Measurements from ENCODE around the gene CLEC18A.
"Not testable (repeated sequence)": the region's sequence is repeated elsewhere in the genome, so short reads cannot be mapped to it uniquely, and the experiment has no call there.

The CLEC18A gene

DNA sequence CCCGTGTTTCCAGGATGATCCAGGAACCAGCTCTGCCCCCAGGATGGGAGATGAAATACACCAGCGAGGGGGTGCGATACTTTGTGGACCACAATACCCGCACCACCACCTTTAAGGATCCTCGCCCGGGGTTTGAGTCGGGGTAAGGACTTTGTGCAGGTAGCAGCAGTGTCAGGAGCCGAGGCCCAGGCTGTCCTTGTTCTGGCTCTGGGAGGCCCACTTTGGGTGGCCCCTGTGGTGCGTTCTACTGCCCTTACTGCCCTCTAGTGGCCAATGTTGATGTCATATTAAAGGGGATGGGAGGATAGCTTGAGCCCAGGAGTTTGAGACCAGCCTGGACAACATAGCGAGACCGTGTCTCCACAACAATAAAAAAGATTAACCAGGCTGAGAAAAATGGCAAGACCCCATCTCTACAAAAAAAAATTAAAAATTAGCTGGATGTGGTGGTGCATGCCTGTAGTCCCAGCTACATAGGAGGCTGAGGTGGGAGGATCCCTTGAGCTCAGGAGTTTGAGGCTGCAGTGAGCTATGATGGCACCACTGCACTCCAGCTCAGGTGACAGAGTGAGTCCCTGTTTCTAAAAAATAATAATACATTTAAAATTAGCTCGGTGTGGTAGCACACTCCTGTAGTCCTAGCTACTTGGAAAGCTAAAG lies 20.9 kb upstream of the CLEC18A start:
- DNase-seq (ENCODE audit: low spot score) (peak; percentile 75), FAIRE-seq (no peak)

DNA sequence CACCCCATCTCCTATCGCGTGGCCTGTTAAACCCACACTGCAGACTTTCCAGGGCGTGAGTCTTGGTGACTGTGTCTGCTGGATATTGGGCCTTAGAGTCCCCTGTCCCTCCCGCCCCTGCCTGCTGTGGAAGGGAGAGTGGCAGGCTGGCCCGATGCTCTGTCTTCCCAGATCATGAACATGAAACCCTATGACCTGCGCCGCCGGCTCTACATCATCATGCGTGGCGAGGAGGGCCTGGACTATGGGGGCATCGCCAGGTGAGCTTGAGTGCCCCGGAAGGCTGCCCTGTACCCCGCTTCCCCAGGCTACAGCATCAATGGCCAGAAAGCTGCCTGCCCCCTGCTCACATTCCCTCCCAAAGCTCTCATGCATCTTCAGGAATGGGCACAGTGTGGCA lies 19.5 kb upstream of the CLEC18A start:
- no peak for DNase-seq (ENCODE audit: low spot score)
- FAIRE-seq, result no peak

DNA sequence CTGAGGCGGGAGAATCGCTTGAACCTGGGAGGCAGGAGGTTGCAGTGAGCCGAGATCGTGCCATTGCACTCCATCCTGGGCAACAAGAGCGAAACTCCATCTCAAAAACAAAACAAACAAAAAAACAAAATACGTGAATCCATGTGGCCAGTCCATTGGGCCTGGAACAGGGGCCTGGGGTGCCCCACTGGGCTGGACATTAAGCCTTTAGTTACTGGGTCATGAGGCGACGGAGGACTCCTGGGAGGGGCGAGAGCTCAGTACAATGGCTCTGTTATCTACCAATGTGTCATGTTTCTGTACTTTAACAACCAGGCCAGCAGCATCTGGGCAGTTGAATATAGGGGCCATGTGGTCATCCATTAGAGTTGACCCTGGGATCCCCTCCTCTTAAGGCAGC lies 18.9 kb upstream of the CLEC18A start:
- FAIRE-seq (no peak), DNase-seq (ENCODE audit: low spot score) (no peak)

DNA sequence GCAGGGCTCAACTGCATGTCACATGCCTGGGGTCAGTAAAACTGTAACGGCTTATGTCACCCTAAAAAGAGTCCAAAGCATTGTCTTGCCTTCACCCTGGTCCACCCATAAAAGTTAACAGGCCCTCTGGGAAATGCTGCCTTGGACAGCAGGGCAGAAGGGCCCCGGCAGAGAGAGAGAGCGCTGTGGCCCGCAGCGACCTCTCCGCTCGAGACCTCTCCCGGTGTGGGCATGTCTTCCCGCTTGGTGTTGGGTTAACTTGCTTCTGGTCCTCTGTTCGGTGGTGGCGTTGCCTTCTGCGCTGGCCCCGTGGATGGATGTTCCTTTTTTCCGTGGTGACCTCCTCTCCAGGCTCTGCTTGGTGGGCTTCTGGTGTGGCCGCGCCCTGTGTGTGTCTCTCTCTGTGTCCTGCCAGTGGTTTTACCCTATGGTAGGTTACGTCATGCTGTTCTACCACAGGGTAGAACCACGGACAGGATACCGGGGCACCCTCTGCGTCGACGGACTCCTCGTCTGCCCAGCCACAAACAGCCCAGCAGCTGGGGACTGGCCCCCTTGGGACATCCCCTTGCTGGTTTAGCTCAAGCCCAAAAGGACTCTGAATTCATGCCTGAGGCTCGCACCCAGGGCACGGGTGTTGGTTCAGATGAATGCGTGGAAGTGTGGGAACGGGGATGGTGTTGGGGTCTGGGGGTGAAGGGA lies 18.3 kb upstream of the CLEC18A start:
- DNase-seq (ENCODE audit: low spot score), result no peak
- FAIRE-seq, result no peak

DNA sequence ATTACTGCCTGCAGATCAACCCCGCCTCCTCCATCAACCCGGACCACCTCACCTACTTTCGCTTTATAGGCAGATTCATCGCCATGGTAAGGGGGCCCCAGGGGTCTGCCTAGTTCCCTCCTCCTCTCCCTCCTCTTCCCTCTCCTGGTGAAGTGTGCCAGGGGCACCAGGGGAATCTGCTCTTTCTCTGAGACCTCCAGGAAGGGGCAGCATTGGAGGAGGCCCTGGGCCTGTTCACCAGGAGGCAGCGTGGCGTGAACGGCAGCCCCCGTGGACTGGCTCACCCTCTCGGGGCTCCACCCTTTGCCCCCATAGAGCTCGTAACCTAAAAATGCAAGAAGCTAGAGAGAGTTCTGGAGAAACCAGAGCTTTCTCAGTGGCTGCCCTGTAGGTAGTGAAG lies 17.1 kb upstream of the CLEC18A start:
- no peak for FAIRE-seq
- DNase-seq (ENCODE audit: low spot score), result no peak

DNA sequence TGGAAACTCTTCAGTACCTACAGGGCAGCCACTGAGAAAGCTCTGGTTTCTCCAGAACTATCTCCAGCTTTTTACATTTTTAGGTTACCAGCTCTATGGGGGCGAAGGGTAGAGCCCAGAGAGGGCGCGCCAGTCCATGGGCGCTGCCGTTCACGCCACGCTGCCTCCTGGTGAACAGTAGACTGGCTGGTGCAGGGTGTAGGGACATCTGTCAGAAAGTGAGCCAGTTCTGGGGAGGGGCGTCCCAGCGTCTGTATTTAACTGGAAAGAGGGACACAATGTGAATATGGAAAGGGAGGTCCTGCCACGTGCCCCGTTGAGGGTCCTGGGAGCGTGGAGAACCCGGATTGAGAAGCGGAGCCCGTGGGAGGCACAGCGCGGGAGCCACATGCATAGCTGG lies 16.4 kb upstream of the CLEC18A start:
- FAIRE-seq (no peak), DNase-seq (ENCODE audit: low spot score) (no peak)

DNA sequence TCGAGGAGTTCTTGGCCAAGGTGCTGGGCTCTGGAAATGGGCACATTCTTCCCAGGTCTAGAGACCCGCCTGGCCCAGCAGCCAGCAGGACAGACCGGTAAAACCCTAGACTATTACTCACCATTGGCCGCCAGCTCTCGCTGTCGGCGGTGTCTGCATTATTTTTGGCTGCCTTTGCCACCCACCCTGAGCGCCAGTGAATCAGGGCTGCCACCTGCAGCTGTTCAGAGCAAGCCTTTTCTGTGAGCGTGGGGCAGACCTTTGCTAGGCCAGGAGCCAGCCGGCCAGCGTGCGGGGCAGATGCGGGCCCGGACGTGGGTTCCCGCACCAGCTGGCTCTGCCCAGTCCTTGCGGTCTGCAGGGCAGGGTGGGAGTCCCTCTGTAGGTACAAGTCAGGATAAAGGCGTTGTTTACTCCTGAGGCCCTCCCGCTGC lies 15.8 kb upstream of the CLEC18A start:
- no peak for FAIRE-seq
- DNase-seq (ENCODE audit: low spot score), result no peak

DNA sequence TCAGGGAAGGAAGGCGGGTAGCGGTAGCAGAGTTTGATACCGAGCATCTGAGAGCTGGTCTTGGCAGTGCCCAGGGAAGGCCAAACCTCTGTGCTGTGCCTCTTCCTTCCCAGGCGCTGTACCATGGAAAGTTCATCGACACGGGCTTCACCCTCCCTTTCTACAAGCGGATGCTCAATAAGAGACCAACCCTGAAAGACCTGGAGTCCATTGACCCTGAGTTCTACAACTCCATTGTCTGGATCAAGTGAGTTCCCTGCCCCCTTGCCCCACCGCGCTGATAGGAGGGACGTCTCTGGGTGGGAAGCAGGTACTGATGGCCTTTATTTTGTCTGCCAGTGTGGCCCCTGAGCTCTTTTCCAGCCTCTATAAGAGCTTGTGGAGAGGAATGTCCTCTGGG lies 15.4 kb upstream of the CLEC18A start:
- no peak for FAIRE-seq

DNA sequence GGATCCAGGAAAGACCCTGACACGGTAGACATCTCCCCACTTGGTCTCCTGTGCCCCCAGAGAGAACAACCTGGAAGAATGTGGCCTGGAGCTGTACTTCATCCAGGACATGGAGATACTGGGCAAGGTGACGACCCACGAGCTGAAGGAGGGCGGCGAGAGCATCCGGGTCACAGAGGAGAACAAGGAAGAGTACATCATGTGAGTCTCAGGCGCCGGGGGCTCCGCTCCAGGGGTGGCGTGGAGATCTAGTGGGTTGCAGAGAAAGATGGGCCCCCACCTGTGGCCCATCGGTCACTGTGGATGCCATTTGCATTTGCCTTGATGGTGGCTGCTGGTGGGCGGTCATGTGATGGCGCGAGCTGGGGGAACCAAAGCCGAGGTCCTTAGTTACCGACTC lies 14.9 kb upstream of the CLEC18A start:
- no peak for FAIRE-seq

More for the DNA sequence above, 15.4 kb upstream of the CLEC18A start:
- DNase-seq (ENCODE audit: low spot score), result no peak

DNA sequence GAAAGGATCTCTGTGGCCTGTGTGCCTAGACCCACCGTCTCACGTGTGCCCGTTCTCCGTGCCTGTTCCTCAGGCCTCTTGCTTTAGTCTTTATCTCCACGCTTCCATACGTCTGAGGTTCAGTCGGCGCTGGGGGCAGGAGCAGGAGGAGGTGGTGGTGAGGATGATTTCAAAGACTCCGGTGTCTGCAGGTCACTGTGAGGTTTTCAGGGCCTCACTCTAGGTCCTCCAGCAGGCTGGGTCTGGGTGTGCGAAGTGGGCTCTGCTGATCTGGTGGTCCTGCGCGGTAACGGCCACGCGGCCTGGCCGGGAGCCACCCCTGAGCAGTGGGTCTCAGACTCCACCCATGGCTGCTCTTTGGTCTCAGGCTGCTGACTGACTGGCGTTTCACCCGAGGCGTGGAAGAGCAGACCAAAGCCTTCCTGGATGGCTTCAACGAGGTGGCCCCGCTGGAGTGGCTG lies 14.4 kb upstream of the CLEC18A start:
- DNase-seq (ENCODE audit: low spot score) (no peak), FAIRE-seq (no peak)

More for the DNA sequence above, 14.9 kb upstream of the CLEC18A start:
- DNase-seq (ENCODE audit: low spot score), result no peak

DNA sequence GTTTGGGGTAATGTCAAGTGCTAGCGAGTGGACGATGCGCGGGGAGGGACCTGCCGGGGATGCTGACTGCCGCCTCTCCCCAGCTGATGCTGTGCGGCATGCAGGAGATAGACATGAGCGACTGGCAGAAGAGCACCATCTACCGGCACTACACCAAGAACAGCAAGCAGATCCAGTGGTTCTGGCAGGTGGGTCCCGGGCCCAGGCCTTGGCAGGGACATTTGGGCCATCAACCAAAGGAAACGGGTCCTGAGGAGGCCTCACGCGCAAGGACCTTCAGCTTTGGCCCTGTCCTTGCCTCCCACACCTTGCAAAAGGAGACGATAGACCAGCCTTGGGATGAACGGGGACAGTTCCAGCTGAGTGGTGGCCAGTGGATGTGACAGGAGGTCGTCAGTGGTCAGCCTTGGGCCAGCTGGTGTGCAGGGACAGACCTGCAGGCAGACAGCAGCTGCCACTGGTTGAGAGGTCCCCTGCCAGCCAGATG lies 13.6 kb upstream of the CLEC18A start:
- DNase-seq (ENCODE audit: low spot score) (no peak), FAIRE-seq (no peak)

DNA sequence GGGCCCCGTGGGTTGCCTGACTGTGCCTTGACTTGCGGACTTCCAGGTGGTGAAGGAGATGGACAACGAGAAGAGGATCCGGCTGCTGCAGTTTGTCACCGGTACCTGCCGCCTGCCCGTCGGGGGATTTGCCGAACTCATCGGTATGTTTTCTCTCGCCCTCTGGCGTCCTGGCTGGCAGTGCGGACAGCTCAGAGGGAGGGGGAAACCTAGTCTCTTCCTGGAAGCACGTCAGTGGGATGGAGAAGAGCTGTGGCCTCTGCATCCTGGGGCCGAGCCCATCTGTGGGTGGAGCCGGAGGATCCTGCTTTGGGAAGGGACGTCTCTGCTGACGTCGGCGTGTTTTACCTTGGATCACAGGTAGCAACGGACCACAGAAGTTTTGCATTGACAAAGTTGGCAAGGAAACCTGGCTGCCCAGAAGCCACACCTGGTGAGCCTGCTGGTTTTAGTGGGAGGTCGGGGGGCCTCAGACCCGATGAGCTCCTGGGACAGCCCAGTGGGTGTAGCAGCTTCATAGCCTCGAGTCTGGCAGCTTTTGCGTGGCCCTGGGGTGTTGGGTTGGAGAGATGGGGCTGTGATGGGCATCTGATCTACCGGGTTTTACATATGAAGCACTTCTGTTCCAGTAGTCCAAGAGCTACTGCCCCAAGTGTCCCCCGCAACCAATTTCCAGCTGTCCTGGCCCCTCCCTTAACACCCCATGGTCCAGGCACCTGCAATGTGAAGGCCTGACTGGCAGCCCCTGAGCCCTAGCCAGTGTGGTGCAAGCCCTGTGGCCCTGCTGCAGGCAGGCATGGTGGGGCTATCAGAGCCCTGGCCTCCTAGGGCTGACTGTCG lies 11.9 kb upstream of the CLEC18A start:
- DNase-seq (ENCODE audit: low spot score), result no peak
- no peak for FAIRE-seq

DNA sequence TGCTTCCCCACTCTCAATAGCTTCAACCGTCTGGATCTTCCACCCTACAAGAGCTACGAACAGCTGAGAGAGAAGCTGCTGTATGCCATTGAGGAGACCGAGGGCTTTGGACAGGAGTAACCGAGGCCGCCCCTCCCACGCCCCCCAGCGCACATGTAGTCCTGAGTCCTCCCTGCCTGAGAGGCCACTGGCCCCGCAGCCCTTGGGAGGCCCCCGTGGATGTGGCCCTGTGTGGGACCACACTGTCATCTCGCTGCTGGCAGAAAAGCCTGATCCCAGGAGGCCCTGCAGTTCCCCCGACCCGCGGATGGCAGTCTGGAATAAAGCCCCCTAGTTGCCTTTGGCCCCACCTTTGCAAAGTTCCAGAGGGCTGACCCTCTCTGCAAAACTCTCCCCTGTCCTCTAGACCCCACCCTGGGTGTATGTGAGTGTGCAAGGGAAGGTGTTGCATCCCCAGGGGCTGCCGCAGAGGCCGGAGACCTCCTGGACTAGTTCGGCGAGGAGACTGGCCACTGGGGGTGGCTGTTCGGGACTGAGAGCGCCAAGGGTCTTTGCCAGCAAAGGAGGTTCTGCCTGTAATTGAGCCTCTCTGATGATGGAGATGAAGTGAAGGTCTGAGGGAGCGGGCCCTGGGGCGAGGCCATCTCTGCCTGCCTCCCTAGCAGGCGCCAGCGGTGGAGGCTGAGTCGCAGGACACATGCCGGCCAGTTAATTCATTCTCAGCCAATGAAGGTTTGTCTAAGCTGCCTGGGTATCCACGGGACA lies 11.1 kb upstream of the CLEC18A start:
- no peak for FAIRE-seq

DNA sequence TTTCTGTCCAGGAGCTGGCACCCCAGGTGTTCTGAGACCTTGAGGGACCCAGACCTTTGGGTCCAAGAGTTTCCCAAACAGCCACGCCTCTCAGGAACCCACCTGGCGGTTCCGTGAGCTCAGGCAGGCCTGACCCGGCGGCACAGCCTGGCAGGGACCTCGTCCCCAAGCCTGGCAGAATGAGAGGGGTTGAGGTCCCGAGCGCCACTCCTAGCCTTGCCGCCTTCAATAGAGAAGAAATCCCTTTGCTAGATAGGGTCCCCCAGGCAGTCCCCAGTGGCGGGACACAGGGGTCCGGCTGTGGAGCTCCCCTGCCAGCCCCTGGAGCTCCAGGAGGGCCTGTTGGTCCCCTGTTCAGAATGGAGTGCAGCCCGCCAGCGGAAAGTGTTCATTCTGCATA lies 10.5 kb upstream of the CLEC18A start:
- DNase-seq (ENCODE audit: low spot score), result no peak
- no peak for FAIRE-seq

More for the DNA sequence above, 11.1 kb upstream of the CLEC18A start:
- no peak for DNase-seq (ENCODE audit: low spot score)

DNA sequence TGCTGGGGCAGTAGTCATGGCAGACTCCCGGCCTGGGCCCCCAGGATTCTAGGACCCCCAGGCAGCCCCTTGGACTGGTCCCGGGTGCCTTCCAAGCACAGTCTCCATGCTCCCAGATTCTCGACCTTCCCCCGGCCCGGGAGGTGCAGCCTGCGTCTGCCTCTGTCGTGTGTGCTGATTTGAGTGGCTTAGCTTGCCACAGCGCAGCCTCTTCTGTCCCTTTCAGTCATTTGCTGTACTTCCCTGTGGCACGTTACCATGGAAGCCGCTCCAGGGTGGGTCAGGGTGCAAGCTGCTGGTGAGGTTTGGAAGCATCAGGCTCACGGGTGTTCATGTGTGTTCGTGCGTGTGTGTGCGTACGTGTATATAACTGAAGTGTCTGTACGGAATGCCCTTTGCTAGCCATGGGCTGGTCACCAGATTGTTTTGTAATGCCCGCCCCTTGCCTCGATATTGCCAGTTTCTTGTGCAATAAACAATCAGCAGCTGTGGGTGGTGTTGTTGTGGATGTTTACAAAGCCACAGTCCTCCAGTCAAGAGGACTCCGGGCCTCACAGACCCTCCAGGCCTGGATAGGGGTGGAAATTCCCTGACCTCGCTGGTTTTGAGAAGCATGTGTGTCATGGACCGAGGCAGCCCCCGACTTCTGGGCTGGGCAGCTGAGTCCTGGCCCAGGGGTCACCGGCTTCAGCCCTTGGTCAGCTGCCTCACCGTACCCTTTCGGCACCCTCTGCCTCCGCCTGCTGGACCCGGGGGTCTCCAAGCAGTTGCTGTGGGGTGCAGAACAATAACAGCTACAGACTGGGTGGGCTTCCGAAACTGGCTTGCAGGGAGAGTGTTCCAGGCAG lies 9.7 kb upstream of the CLEC18A start:
- FAIRE-seq, result no peak
- no peak for DNase-seq (ENCODE audit: low spot score)

DNA sequence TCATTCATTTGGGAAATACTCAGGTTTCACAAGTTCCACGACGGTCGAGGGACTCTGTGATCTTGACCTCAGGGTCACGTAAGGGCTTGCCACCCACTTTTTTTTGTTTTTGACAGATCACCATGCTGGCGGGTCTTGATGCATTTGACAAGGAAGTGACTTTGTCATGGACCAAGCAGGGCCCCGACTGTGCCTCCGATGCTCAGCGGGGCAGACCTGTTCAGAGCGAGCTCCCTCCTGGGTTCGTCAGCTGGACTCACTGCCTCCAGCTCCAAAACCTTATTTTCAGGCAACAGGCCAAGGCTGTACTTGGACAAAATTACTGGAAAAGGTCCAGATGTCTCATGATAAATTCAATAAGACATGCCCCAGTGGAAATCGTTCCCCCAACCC lies 9.0 kb upstream of the CLEC18A start:
- FAIRE-seq, result no peak
- DNase-seq (ENCODE audit: low spot score), result no peak

DNA sequence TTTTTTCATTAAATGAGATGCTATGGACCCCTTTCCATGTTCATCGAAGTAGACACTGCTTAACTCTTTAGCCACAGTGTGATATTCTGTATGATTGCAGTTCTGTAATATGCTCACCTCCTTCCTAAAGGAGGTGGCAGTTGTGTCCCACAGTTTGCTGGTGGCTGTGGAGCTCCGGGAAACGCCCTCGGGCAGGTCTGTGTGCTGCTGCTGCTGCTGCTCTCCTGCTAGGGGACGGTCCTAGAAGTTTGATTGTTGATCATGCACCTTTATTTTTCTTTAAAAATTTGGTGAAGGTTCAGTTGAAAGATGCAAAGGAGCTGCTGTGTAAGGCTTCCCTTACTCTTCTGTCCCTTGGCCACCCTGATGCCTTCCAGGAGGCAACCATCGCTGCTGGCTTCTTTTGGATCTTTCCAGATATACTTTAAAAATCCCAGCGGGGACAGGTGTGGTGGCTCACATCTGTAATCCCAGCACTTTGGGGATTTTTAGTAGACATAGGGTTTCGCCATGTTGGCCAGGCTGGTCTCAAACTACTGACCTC lies 8.4 kb upstream of the CLEC18A start:
- FAIRE-seq (no peak), DNase-seq (ENCODE audit: low spot score) (no peak)

DNA sequence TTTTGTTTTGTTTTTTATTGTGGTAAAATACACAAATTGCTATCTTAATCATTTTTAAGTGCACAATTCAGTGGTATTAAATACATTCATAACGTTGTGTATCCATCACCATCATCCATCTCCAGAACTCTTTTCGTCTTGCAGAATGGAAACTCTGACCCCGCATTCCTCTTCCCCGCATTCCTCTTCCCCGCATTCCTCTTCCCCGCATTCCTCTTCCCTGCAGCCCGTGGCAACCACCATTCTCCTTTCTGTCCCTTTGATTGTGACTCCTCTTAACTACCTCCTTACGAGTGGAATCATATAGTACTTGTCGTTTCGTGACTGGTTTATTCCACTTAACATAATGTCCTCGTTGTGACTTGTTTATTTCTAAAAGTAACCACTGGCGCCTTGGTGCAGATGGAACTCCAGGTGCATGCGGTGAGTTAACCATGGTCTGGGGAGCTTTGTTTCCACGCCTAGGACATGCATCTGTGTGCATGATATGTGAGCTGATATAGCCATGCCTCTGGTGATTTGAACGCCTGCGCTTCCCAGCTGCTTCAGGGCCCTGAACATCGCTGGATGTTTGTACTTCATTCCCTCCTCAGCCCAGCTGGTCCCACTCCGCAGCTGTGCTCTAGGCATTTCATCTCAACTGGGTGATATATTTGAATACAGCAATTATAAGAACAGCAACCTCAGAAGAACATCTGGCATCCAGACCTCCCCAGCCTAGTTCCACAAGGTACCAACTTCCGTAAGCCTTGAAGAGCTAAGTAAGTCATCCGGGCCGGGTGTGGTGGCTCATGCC lies 7.7 kb upstream of the CLEC18A start:
- DNase-seq (ENCODE audit: low spot score); FAIRE-seq: not testable (repeated sequence)

DNA sequence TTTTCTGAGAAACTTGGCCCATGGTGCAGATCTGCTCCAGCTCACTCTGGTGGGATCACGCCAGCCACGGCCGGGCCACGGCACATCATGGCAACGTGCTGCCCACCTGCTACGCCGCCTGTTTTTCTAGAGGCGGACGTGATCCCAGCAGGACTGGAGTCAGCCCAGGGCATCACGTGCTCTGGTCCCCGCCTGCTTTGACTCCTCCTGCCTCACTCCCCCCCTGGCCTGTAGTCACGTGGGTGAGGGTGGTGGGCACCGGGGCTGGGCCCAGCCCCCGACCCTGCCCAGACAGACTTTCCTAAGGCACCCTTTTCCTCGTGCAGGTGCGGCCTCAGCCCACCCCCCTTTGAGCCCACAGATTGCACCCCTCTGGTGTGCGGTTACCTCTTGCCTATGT lies 723 bp upstream of the CLEC18A start:
- DNase-seq (ENCODE audit: low spot score); FAIRE-seq: not testable (repeated sequence)
